Right cardiac atrium (tissue), 5 donors: Measurements from ENCODE around the gene ZBTB34. TPM values are rescaled to one million over a fixed set of nuclear protein-coding genes. Genes with fewer than 3 reads are reported as not detected.

ENCODE experiments used
- ATAC-seq, 2 donors: fragments of 200-7000 bp; cut with Tn5 transposase; one replicate each; pipeline versions ENCODE4 v1.8.0 to v1.9.1; 2020; ENCODE audit warnings: moderate library complexity in 2 of 2, mild to moderate bottlenecking in 1 of 2
- DNase-seq, 3 donors: peaks; one replicate each; pipeline ENCODE4 v3.0.0-alpha.2; 2020
- H3K27ac ChIP-seq: one replicate; pipeline ENCODE4 v1.5.1; 2013; ENCODE audit warnings: mild to moderate bottlenecking, low read length, control low read depth, moderate library complexity
- H3K27me3 ChIP-seq: one replicate; pipeline ENCODE4 v1.6.1; 2013; ENCODE audit not compliant: control insufficient read depth, insufficient read depth
- H3K4me1 ChIP-seq: one replicate; pipeline ENCODE4 v1.6.1; 2013; ENCODE audit warnings: low read length; ENCODE audit not compliant: control insufficient read depth, insufficient read depth
- H3K4me3 ChIP-seq: one replicate; pipeline ENCODE4 v1.5.1; 2013; ENCODE audit warnings: low read length, control low read depth
- H3K9me3 ChIP-seq: one replicate; pipeline ENCODE4 v1.6.1; 2013; ENCODE audit warnings: low read length; ENCODE audit not compliant: control insufficient read depth
- WGBS: extraction: QIAGEN DNeasy Blood & Tissue Kit; methylation state at CpG from one replicate; pipeline ENCODE4 v1.1.7; 2013; 5-methylcytosine and 5-hydroxymethylcytosine counted together
- intact Hi-C, 4 donors: fragments of 100-400 bp; cut with DNase I; formaldehyde crosslinking; loops; one replicate each; pipeline versions ENCODE4 v1.11.0 to v1.14.0; 2022 to 2023
- polyA plus RNA-seq: library from polyadenylated mRNA; stranded (reverse); fragments of 200-250 nt; gene quantifications from one replicate; pipeline ENCODE4 v1.2.3, GENCODE V29; 2013
- total RNA-seq, 4 donors: library from RNA; stranded (reverse); fragmentation: NEBNext Ultra II Directional; extraction: Animal tissue kit (Norgen Biotek cat#: 25700); gene quantifications; one replicate each; pipeline ENCODE4 v1.2.1, GENCODE V29; 2021
- donor health status: healthy with polysubstance abuse.
- donor health status: DM: no; HTN: yes; CAD: no.
- donor health status: DM: no; HTN: no; CAD: no.
- donor health status: DM: no; HTN: yes; CAD: no; lungs with severe emphysema.
- donor health status: DM: yes; HTN: yes; CAD: no.

ZBTB34 gene
- total and polyA plus RNA-seq, 5 donors, result 2.4 to 6.0 (median 5.3) TPM

- Histone ChIP-seq H3K4me3 (no peak overlapping the region), H3K27ac (no peak overlapping the region), H3K4me1 (peaks cover 3% of the 10 kb centered on the region), H3K27me3 (no peaks in the 10 kb centered on the region), H3K9me3 (no peaks in the 10 kb centered on the region)
- ATAC-seq (no peak), DNase-seq (no peak)
- 96% methylated on average over 3 of the region's 3 CpGs for WGBS
- intact Hi-C loops, result no loop called here
Measured at GRCh38 chr9:126830827-126831226, 29.6 kb upstream of the ZBTB34 start.

- 92% methylated on average over 9 of the region's 9 CpGs for WGBS
- no peaks in the 10 kb centered on the region for H3K27me3 ChIP-seq
- DNase-seq (no peak), ATAC-seq (no peak)
- H3K4me1 ChIP-seq, result peaks cover 3% of the 10 kb centered on the region
- H3K27ac ChIP-seq, result no peak overlapping the region
- intact Hi-C loops, result no loop called here
- H3K4me3 ChIP-seq, result no peak overlapping the region
- H3K9me3 ChIP-seq, result no peaks in the 10 kb centered on the region
Measured at GRCh38 chr9:126832440-126832839, 28.0 kb upstream of the ZBTB34 start.

GRCh38 chr9:126833020-126833419 lies 27.4 kb upstream of the ZBTB34 start:
- peaks cover 3% of the 10 kb centered on the region for H3K4me1 ChIP-seq
- WGBS, result 96% methylated on average over 24 of the region's 24 CpGs
- no peaks in the 10 kb centered on the region for H3K27me3 ChIP-seq
- H3K27ac ChIP-seq, result no peak overlapping the region
- ATAC-seq (peak in 1 of 2 donors; percentile 21), DNase-seq (no peak)
- intact Hi-C loops, result no loop called here
- H3K9me3 ChIP-seq, result no peaks in the 10 kb centered on the region
- H3K4me3 ChIP-seq, result no peak overlapping the region

- peak in 1 of 2 donors; percentile 40 for ATAC-seq
- no peaks in the 10 kb centered on the region for H3K27me3 ChIP-seq
- peak overlapping the region; percentile 46 for H3K27ac ChIP-seq
- intact Hi-C loops, result no loop called here
- peaks cover 3% of the 10 kb centered on the region for H3K4me1 ChIP-seq
- DNase-seq, result no peak
- no peaks in the 10 kb centered on the region for H3K9me3 ChIP-seq
- H3K4me3 ChIP-seq, result no peak overlapping the region
- WGBS, result 78% methylated on average over 8 of the region's 8 CpGs
Measured at GRCh38 chr9:126833710-126834345, 26.6 kb upstream of the ZBTB34 start.

- no peak overlapping the region for H3K4me3 ChIP-seq
- peak overlapping the region; percentile 28 for H3K27ac ChIP-seq
Measured at GRCh38 chr9:126834672-126835071, 25.8 kb upstream of the ZBTB34 start.

GRCh38 chr9:126836216-126836615 lies 24.2 kb upstream of the ZBTB34 start:
- no peak for ATAC-seq
- Histone ChIP-seq H3K4me1 (peaks cover 3% of the 10 kb centered on the region), H3K27me3 (no peaks in the 10 kb centered on the region), H3K27ac (no peak overlapping the region), H3K4me3 (no peak overlapping the region), H3K9me3 (no peaks in the 10 kb centered on the region)
- no peak for DNase-seq
- intact Hi-C loops, result no loop called here
- WGBS, result 80% methylated on average over 2 of the region's 2 CpGs

More at GRCh38 chr9:126834672-126835071, 25.8 kb upstream of the ZBTB34 start:
- ATAC-seq, result no peak
- 93% methylated on average over 2 of the region's 2 CpGs for WGBS
- Histone ChIP-seq H3K4me1 (peaks cover 3% of the 10 kb centered on the region), H3K27me3 (no peaks in the 10 kb centered on the region), H3K9me3 (no peaks in the 10 kb centered on the region)
- DNase-seq, result no peak
- intact Hi-C loops, result no loop called here

- Histone ChIP-seq H3K4me1 (peaks cover 3% of the 10 kb centered on the region), H3K27me3 (no peaks in the 10 kb centered on the region), H3K4me3 (no peak overlapping the region), H3K27ac (no peak overlapping the region), H3K9me3 (no peaks in the 10 kb centered on the region)
- ATAC-seq (no peak), DNase-seq (no peak)
- WGBS, result 62% methylated on average over 7 of the region's 7 CpGs
- intact Hi-C loops, result no loop called here
Measured at GRCh38 chr9:126838055-126838811, 22.2 kb upstream of the ZBTB34 start.

GRCh38 chr9:126838895-126839294 lies 21.5 kb upstream of the ZBTB34 start:
- no peak overlapping the region for H3K4me3 ChIP-seq
- ATAC-seq (no peak), DNase-seq (no peak)
- peaks cover 3% of the 10 kb centered on the region for H3K4me1 ChIP-seq
- H3K9me3 ChIP-seq, result no peaks in the 10 kb centered on the region
- 94% methylated on average over 12 of the region's 12 CpGs for WGBS
- intact Hi-C loops, result no loop called here
- no peaks in the 10 kb centered on the region for H3K27me3 ChIP-seq
- no peak overlapping the region for H3K27ac ChIP-seq

GRCh38 chr9:126839301-126839700 lies 21.1 kb upstream of the ZBTB34 start:
- 90% methylated on average over 8 of the region's 8 CpGs for WGBS
- no peak for ATAC-seq
- H3K27ac ChIP-seq, result no peak overlapping the region
- no peaks in the 10 kb centered on the region for H3K27me3 ChIP-seq
- H3K4me3 ChIP-seq, result no peak overlapping the region
- no peaks in the 10 kb centered on the region for H3K9me3 ChIP-seq
- intact Hi-C loops, result no loop called here
- peaks cover 3% of the 10 kb centered on the region for H3K4me1 ChIP-seq
- no peak for DNase-seq

GRCh38 chr9:126842220-126842842 lies 18.1 kb upstream of the ZBTB34 start:
- intact Hi-C loops, result no loop called here
- ATAC-seq (peak in 1 of 2 donors; percentile 17), DNase-seq (no peak)
- Histone ChIP-seq H3K27me3 (no peaks in the 10 kb centered on the region), H3K9me3 (no peaks in the 10 kb centered on the region), H3K4me3 (no peak overlapping the region), H3K4me1 (no peaks in the 10 kb centered on the region), H3K27ac (peak overlapping the region; percentile 10)
- WGBS, result 85% methylated on average over 13 of the region's 13 CpGs
